ENCODE measurements around the gene RRAGD.
"Not testable (repeated sequence)": the region's sequence is repeated elsewhere in the genome, so short reads cannot be mapped to it uniquely, and the experiment has no call there.

RRAGD gene

DNA sequence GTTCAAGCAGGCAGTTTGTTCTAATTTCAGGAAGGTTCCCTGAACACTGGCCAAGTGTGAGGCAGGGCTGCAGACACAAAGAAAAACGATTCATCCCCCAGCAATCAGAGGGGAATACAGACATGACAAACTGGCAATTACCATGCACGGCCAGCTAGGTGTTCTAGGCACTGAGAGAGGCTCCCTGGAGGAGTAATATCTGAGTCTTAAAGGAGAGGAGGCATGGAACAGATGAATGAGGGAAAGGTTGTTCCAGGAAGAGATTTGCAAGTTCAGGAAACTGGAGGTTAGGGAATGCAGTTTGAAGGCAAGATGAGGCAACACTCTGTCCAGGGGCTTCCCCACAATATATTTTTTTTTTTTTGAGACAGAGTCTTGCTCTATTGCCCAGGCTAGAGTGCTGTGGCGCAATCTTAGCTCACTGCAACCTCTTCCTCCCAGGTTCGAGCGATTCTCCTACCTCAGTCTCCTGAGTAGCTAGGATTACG, 11.1 kb downstream of the RRAGD start:
- H3K9me3 Mint-ChIP-seq, result no peaks in the 10 kb centered on the region
- H3K27me3 Mint-ChIP-seq, result no peaks in the 10 kb centered on the region
- no peak for DNase-seq
- no peaks in the 10 kb centered on the region for H3K4me1 Mint-ChIP-seq (ENCODE audit: low read depth)
- no peaks in the 10 kb centered on the region for H3K36me3 Mint-ChIP-seq (ENCODE audit: low read depth)
- H3K27ac Mint-ChIP-seq, result no peak overlapping the region
- H3K4me3 Mint-ChIP-seq, result no peak overlapping the region

DNA sequence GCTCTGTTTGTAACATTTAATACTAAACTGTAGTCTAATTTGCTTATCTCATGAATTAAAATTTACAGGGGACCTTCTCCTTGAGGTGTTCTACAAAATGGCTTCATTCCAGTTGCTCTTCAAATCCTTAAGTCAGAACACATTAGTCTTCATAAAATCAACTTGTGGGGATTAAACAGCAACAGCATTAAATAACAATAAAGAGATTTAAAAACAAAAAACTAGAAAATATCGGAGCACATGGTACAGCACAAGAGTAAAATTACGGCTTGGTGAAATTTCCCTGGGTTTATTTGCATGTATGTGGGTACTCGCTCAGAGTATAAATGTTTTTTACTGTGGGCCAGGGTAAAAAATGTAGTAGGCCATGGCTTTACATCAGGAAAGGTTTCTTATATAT, 12.0 kb downstream of the RRAGD start:
- DNase-seq, result no peak
- Mint-ChIP-seq H3K27me3 (no peaks in the 10 kb centered on the region), H3K4me1 (ENCODE audit: low read depth) (no peaks in the 10 kb centered on the region), H3K36me3 (ENCODE audit: low read depth) (no peaks in the 10 kb centered on the region), H3K4me3 (no peak overlapping the region), H3K9me3 (no peaks in the 10 kb centered on the region), H3K27ac (no peak overlapping the region)

DNA sequence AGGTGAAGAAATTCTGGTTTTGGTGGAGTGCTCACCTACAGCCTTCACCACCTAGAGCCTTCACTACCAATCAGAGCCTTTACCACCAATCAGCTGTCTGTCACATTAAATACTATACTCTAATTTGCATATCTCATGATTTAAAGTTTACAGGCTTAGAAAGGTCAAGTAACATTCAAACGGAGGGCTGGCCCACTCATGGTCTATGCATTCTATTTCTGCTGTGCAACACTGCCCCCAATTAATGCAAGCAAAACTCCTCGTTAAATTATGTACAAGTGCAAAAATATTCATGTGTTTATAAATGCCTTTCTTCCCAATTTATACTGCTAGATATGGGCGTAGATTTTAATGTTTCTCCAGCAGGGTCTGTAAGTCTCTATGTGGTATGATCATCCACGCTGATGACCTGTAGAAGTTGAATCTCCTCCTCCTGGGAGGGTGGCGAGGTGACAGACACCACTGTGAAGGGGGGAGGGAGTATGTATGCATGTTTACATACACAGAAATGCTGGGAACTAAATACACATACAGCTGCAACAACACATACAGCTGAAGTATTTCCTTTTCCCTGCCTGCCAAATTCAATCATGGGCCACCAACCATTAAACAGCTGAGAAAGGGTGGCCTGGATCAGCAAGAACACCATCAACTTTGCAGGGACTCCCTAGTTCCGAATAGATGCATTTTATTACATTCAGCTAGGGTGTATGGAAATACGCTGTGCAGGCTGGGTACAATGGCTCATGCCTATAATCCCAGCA, 13.1 kb downstream of the RRAGD start:
- no peak overlapping the region for H3K4me3 Mint-ChIP-seq
- no peaks in the 10 kb centered on the region for H3K36me3 Mint-ChIP-seq (ENCODE audit: low read depth)
- H3K27ac Mint-ChIP-seq, result no peak overlapping the region
- no peaks in the 10 kb centered on the region for H3K4me1 Mint-ChIP-seq (ENCODE audit: low read depth)
- H3K9me3 Mint-ChIP-seq, result no peaks in the 10 kb centered on the region
- no peak for DNase-seq
- H3K27me3 Mint-ChIP-seq, result no peaks in the 10 kb centered on the region

DNA sequence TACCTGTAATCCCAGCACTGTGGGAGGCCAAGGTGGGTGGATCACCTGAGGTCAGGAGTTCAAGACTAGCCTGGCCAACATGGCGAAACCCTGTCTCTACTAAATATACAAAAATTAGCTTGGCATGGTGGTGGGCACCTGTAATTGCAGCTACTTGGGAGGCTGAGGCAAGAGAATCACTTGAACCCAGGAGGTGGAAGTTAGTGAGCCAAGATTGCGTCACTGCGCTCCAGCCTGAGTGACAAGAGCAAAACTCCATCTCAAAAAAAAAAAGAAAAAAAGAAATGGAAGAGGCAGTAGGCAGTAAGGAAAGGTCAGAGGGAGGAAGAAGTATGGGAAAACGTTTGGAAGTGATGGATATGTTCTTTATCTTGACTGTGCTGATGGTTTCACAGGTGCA, 14.2 kb downstream of the RRAGD start:
- H3K27ac Mint-ChIP-seq; DNase-seq; H3K4me1 Mint-ChIP-seq (ENCODE audit: low read depth); H3K4me3 Mint-ChIP-seq; H3K36me3 Mint-ChIP-seq (ENCODE audit: low read depth); H3K9me3 Mint-ChIP-seq; H3K27me3 Mint-ChIP-seq: not testable (repeated sequence)

DNA sequence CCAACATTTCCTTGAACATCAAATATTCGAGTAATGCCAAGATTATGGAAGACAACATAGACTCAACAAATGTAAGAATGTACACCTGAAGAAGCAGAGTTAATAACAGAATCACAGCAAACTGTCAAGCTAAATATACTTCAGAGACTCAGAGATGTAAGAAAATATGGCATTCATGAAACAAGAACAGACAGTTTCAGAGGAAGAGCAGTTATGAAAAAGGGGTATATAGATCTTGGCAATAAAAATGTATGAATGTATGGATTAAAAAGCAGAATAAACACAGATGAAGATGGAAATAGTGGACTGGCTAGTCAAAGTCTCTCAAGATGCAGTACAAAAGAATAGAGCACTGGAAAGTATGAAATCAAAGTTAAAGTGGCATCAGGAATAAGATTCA, 18.4 kb downstream of the RRAGD start:
- DNase-seq, result no peak
- Mint-ChIP-seq H3K27ac (no peak overlapping the region), H3K36me3 (ENCODE audit: low read depth) (no peaks in the 10 kb centered on the region), H3K27me3 (no peaks in the 10 kb centered on the region), H3K4me1 (ENCODE audit: low read depth) (no peaks in the 10 kb centered on the region), H3K4me3 (no peak overlapping the region), H3K9me3 (peaks cover 5% of the 10 kb centered on the region)

DNA sequence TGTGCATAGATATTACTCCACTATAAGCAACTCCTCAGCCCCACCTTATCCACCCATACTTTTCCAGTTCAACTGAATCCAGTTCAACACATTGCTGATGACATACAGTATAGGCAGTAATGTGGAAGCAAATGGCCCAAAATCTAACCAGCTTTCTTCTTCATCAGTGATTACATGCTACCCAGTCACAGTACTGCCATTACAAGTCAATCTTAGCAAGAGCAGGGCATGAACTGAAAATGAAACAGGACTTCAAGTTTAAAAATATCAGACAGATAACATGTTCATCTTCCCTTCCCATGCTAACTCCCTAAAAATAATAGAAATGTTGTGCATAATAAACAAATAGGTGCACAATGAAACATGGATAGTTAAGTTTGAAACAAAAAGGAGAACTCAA, 19.2 kb downstream of the RRAGD start:
- H3K4me3 Mint-ChIP-seq, result no peak overlapping the region
- no peak for DNase-seq
- no peak overlapping the region for H3K27ac Mint-ChIP-seq
- H3K27me3 Mint-ChIP-seq, result no peaks in the 10 kb centered on the region
- no peaks in the 10 kb centered on the region for H3K4me1 Mint-ChIP-seq (ENCODE audit: low read depth)
- no peaks in the 10 kb centered on the region for H3K36me3 Mint-ChIP-seq (ENCODE audit: low read depth)
- H3K9me3 Mint-ChIP-seq, result peaks cover 5% of the 10 kb centered on the region

DNA sequence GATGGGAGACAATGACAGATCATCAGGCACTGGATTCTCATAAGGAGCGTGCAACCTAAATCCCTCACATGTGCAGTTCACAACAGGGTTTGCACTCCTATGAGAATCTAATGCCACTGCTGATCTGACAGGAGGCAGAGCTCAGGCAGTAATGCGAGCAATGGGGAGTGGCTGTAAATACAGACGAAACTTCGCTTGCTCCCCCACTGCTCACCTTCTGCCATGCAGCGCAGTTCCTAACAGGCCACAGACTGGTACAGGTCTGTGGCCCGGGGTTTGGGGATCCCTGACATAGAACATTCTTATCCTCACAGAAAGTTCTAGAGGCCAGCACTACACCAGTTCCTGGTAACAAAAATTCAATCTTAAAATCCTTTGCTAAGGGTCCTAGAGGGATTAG, 23.2 kb downstream of the RRAGD start:
- H3K36me3 Mint-ChIP-seq (ENCODE audit: low read depth), result no peaks in the 10 kb centered on the region
- no peaks in the 10 kb centered on the region for H3K27me3 Mint-ChIP-seq
- no peak overlapping the region for H3K27ac Mint-ChIP-seq
- peaks cover 11% of the 10 kb centered on the region for H3K4me1 Mint-ChIP-seq (ENCODE audit: low read depth)
- H3K4me3 Mint-ChIP-seq, result no peak overlapping the region
- peaks cover 5% of the 10 kb centered on the region for H3K9me3 Mint-ChIP-seq
- DNase-seq, result no peak

DNA sequence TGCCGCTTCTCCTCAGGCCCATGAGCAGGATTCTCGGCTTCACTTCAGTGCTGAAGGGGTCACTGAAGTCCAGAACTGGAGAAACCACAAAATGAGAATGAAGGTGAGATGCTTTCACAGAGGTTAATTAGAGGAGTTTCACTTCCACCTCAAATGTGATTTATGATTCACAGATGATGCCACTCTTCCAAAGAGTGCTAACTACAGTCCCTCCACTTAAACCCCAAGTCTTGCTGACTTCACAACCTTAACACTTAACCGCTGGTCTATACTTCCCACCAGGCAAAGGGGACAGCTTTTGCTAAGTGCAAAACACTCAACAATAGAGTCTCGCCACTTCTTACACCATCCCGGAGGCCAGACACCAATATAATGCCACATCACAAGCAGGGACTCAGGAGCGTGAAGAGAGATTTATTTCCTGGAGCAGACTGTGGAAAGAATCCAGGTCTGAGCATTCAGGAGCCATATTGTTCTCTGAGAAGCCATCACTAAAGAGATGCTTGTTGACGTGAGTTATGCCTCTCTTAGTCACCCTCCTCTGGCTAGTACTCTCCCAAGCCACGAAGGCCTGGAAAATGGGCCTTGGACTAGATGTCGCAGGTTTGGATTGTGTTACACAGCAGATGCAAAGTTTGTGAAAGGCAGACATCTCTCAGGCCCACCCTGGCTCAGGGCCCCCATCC, 24.4 kb downstream of the RRAGD start:
- no peaks in the 10 kb centered on the region for H3K9me3 Mint-ChIP-seq
- no peaks in the 10 kb centered on the region for H3K27me3 Mint-ChIP-seq
- H3K36me3 Mint-ChIP-seq (ENCODE audit: low read depth), result no peaks in the 10 kb centered on the region
- no peak overlapping the region for H3K4me3 Mint-ChIP-seq
- no peak overlapping the region for H3K27ac Mint-ChIP-seq
- H3K4me1 Mint-ChIP-seq (ENCODE audit: low read depth), result peaks cover 11% of the 10 kb centered on the region
- DNase-seq, result no peak

DNA sequence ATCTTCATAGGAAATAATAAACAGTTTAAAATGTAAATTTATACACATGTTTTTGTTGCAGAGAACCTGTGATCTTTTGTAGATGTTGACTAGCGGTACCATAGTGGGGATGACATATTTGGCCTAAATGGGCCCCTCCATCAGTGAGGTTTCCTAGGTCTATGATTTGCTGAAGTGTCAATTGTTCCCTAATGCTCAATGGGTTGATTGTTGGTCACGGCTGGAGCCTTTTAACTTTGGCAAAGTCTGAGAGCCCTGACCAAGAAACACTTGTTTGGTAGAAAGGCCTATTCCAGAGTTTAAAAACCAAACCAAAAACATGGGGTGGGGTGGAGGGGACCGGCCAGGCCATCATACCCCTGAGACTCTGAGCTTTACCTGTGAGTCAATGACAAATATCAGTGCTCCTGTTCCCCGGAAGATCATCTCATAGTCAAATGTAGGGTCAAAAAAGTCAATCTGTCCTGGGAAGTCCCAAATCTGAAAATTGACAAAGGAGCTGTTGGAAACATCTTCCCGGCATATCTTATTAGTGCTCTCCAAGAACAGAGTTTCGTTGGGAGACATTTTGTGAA, 25.1 kb downstream of the RRAGD start:
- DNase-seq, result no peak
- no peaks in the 10 kb centered on the region for H3K36me3 Mint-ChIP-seq (ENCODE audit: low read depth)
- peaks cover 11% of the 10 kb centered on the region for H3K4me1 Mint-ChIP-seq (ENCODE audit: low read depth)
- no peak overlapping the region for H3K4me3 Mint-ChIP-seq
- H3K27ac Mint-ChIP-seq, result no peak overlapping the region
- H3K9me3 Mint-ChIP-seq, result no peaks in the 10 kb centered on the region
- H3K27me3 Mint-ChIP-seq, result no peaks in the 10 kb centered on the region

DNA sequence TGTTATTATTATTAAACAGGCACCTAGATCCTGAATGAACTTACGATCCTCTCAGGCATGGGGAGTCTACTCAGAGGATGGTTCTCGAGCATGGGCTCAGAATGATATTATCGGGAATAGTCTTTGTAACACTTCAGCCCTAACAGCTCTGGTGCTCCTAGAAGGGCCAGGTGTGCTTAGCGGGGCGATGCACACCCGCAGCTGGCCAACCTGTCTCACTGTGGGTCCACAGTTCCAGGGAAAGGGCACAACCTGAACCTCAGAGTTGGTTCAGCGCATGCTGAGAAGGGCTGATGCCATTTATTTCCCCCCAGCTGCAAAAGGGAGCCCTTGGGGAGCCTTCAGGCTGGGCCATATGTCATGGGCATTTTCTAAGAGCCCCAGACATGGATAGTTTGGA, 26.2 kb downstream of the RRAGD start:
- Mint-ChIP-seq H3K36me3 (ENCODE audit: low read depth) (no peaks in the 10 kb centered on the region), H3K27me3 (no peaks in the 10 kb centered on the region), H3K27ac (no peak overlapping the region), H3K9me3 (no peaks in the 10 kb centered on the region), H3K4me1 (ENCODE audit: low read depth) (peaks cover 11% of the 10 kb centered on the region), H3K4me3 (no peak overlapping the region)
- no peak for DNase-seq

DNA sequence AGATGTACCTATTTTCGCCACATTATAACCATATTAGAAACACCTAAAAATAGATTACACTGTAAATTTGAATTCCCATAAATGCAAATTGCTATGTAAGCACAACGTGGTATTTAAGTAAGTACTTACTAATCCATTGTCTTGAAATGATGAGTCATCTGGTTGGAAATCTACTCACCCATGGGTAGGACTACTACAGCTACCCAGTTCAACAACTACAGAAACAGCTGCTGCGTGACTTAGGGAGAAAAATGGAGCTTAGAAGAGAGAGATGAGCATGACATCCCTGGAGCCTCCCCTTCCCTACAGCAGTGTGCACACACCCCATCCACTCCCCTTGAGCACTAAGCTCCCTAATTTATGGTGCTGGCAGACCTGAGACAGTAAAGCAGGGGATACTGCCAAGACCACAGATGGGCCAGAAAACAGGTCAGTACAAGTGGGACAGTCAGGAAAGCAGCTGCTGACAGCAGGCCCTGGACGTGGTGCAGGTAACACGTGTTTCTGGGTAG, 26.9 kb downstream of the RRAGD start:
- Mint-ChIP-seq H3K27ac (no peak overlapping the region), H3K27me3 (no peaks in the 10 kb centered on the region), H3K4me1 (ENCODE audit: low read depth) (peaks cover 11% of the 10 kb centered on the region), H3K4me3 (no peak overlapping the region), H3K36me3 (ENCODE audit: low read depth) (no peaks in the 10 kb centered on the region), H3K9me3 (no peaks in the 10 kb centered on the region)
- DNase-seq, result no peak

DNA sequence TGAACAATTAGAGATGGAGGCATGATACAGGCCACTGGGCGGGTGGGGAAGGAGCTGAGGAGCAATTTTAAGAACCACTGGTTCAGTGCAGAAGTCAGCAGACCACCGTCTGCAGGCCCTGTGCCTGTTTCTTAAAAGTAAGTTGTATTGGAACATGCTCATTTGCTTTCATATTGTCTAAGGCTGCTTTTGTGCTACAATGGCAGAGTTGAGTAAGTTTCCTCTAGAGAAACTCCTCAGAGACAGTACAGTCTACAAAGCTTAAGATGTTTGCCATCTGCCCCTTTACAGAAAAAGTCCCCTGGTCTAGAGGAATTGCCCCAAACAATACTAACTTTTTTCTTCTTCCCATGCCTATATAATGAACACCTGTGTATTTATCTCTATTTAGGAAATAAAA, 31.0 kb downstream of the RRAGD start:
- peaks cover 10% of the 10 kb centered on the region for H3K4me1 Mint-ChIP-seq (ENCODE audit: low read depth)
- DNase-seq, result no peak
- no peak overlapping the region for H3K4me3 Mint-ChIP-seq
- no peaks in the 10 kb centered on the region for H3K9me3 Mint-ChIP-seq
- no peaks in the 10 kb centered on the region for H3K27me3 Mint-ChIP-seq
- no peaks in the 10 kb centered on the region for H3K36me3 Mint-ChIP-seq (ENCODE audit: low read depth)
- no peak overlapping the region for H3K27ac Mint-ChIP-seq

DNA sequence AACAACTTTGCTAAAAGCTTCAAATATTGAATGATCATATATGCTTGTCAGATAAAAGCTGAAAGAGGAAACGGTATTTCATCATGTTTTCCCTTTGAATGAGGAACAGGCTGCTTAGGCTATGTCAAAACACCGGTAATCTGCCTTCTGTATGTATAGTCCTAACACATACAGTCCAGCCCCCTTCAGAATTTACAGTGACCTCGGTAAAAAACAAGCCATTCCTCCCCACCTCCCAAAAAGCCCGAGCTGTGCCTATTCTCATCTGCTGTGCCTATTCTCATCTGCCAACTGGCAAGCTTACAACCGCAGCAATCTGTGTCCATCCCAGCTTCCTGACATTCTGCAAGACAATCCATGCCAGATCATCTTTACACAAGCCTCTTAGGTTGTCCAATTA, 32.8 kb downstream of the RRAGD start:
- H3K27ac Mint-ChIP-seq, result no peak overlapping the region
- H3K4me1 Mint-ChIP-seq (ENCODE audit: low read depth), result peaks cover 14% of the 10 kb centered on the region
- no peaks in the 10 kb centered on the region for H3K9me3 Mint-ChIP-seq
- no peaks in the 10 kb centered on the region for H3K27me3 Mint-ChIP-seq
- H3K36me3 Mint-ChIP-seq (ENCODE audit: low read depth), result no peaks in the 10 kb centered on the region
- DNase-seq, result no peak
- no peak overlapping the region for H3K4me3 Mint-ChIP-seq

DNA sequence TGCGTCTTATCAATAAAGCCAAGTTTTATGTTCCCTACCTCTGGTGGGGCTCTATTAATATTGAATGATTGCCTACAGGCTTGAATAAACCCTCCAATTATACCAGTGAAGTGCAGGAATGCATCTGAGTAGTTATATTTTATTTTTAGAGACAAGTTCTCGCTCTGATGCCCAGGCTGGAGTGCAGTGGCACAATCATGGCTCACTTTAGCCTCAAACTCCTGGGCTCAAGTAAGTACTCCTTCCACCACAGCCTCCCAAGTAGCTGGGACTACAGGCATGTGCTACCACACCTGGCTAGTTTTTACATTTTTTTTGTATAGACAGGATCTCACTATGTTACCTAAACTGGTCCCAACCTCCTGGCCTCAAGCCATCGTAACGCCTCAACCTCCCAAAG, 33.4 kb downstream of the RRAGD start:
- Mint-ChIP-seq H3K4me1 (ENCODE audit: low read depth) (peaks cover 14% of the 10 kb centered on the region), H3K4me3 (no peak overlapping the region)

More for the DNA sequence above, 33.4 kb downstream of the RRAGD start:
- Mint-ChIP-seq H3K27ac (no peak overlapping the region), H3K36me3 (ENCODE audit: low read depth) (no peaks in the 10 kb centered on the region), H3K27me3 (no peaks in the 10 kb centered on the region), H3K9me3 (no peaks in the 10 kb centered on the region)
- no peak for DNase-seq

All from activated T-cell treated with anti-CD3 and anti-CD28 coated beads, Interleukin-2, amount 50 U/mL, for 24 hours (primary cell).